Liver (tissue), 9 donors: ENCODE measurements around the gene CCNB3. TPM values are rescaled to one million over a fixed set of nuclear protein-coding genes. Genes with fewer than 3 reads are reported as not detected.

Experiments used
- DNase-seq: peaks from one replicate; pipeline ENCODE4 v3.0.0-alpha.2; 2017; ENCODE audit warnings: low spot score
- H3K27ac ChIP-seq, 2 donors: one replicate each; pipeline ENCODE4 v1.7.0; 2013; ENCODE audit warnings: inconsistent platforms in 2 of 2, low read length in 2 of 2, control low read depth in 1 of 2, low read depth in 1 of 2, mild to moderate bottlenecking in 1 of 2
- H3K27me3 ChIP-seq, 4 donors: one replicate each; pipeline versions ENCODE4 v1.6.1 to v1.7.0; 2013; ENCODE audit warnings: low read length in 3 of 4, inconsistent platforms in 1 of 4, mild to moderate bottlenecking in 1 of 4, moderate library complexity in 1 of 4; ENCODE audit not compliant: control insufficient read depth in 4 of 4, insufficient read depth in 4 of 4
- H3K36me3 ChIP-seq, 4 donors: one replicate each; pipeline versions ENCODE4 v1.6.1 to v1.7.0; 2013; ENCODE audit warnings: low read length in 3 of 4, mild to moderate bottlenecking in 3 of 4, low read depth in 1 of 4, moderate library complexity in 1 of 4; ENCODE audit not compliant: control insufficient read depth in 4 of 4, insufficient read depth in 3 of 4
- H3K4me1 ChIP-seq, 4 donors: one replicate each; pipeline versions ENCODE4 v1.6.1 to v1.7.0; 2013; ENCODE audit warnings: low read length in 3 of 4, mild to moderate bottlenecking in 3 of 4, moderate library complexity in 1 of 4; ENCODE audit not compliant: control insufficient read depth in 4 of 4, insufficient read depth in 4 of 4
- H3K4me3 ChIP-seq, 3 donors: one replicate each; pipeline versions ENCODE4 v1.6.1 to v1.7.0; 2013; ENCODE audit warnings: low read length in 3 of 3, control low read depth in 1 of 3, low read depth in 1 of 3, mild to moderate bottlenecking in 1 of 3
- H3K9ac ChIP-seq, 2 donors: one replicate each; pipeline ENCODE4 v1.7.0; 2013; ENCODE audit warnings: low read length in 2 of 2, mild to moderate bottlenecking in 2 of 2, moderate library complexity in 2 of 2, control low read depth in 1 of 2, low read depth in 1 of 2
- H3K9me3 ChIP-seq, 4 donors: one replicate each; pipeline versions ENCODE4 v1.6.1 to v1.7.0; 2013; ENCODE audit warnings: low read length in 3 of 4; ENCODE audit not compliant: control insufficient read depth in 4 of 4
- ATF3 ChIP-seq: IDR thresholded peaks from 2 replicates; pipeline ENCODE4 v1.6.1; 2016; ENCODE audit warnings: antibody characterized with exemption
- EGR1 ChIP-seq, 2 donors: IDR thresholded peaks; 2 replicates each; pipeline ENCODE4 v1.6.1; 2016 to 2018; ENCODE audit warnings: antibody characterized with exemption in 2 of 2, low read depth in 2 of 2
- FOXA1 ChIP-seq: IDR thresholded peaks from 2 replicates; pipeline ENCODE4 v1.6.1; 2016; ENCODE audit warnings: antibody characterized with exemption
- FOXA2 ChIP-seq: IDR thresholded peaks from 2 replicates; pipeline ENCODE4 v1.6.1; 2016; ENCODE audit warnings: antibody characterized with exemption
- GABPA ChIP-seq, 2 donors: IDR thresholded peaks in 1 of 2; conservative IDR thresholded peaks in 1 of 2; 2 replicates each; pipeline ENCODE4 v1.6.1; 2016; ENCODE audit warnings: antibody characterized with exemption in 2 of 2, mild to moderate bottlenecking in 1 of 2, moderate library complexity in 1 of 2
- HNF4A ChIP-seq, 2 donors: conservative IDR thresholded peaks; 2 replicates each; pipeline ENCODE4 v1.6.1; 2016; ENCODE audit warnings: antibody characterized with exemption in 2 of 2, mild to moderate bottlenecking in 2 of 2
- HNF4G ChIP-seq: IDR thresholded peaks from 2 replicates; pipeline ENCODE4 v1.6.1; 2016; ENCODE audit warnings: antibody characterized with exemption
- JUND ChIP-seq, 2 donors: IDR thresholded peaks; 2 replicates each; pipeline ENCODE4 v1.6.1; 2016; ENCODE audit warnings: antibody characterized with exemption in 2 of 2
- MAX ChIP-seq: IDR thresholded peaks from 2 replicates; pipeline ENCODE4 v1.6.1; 2016; ENCODE audit warnings: antibody characterized with exemption
- NR2F2 ChIP-seq: IDR thresholded peaks from 2 replicates; pipeline ENCODE4 v1.6.1; 2016; ENCODE audit warnings: antibody characterized with exemption
- RAD21 ChIP-seq, 2 donors: IDR thresholded peaks; 2 replicates each; pipeline ENCODE4 v1.6.1; 2016; ENCODE audit warnings: antibody characterized with exemption in 2 of 2, mild to moderate bottlenecking in 2 of 2
- RXRA ChIP-seq, 2 donors: IDR thresholded peaks; 2 replicates each; pipeline ENCODE4 v1.6.1; 2017 to 2018; ENCODE audit warnings: antibody characterized with exemption in 2 of 2, mild to moderate bottlenecking in 1 of 2
- SP1 ChIP-seq: IDR thresholded peaks from 2 replicates; pipeline ENCODE4 v1.6.1; 2018; ENCODE audit warnings: antibody characterized with exemption, mild to moderate bottlenecking
- TAF1 ChIP-seq: conservative IDR thresholded peaks from 2 replicates; pipeline ENCODE4 v1.6.1; 2016; ENCODE audit warnings: antibody characterized with exemption, mild to moderate bottlenecking
- YY1 ChIP-seq: IDR thresholded peaks from 2 replicates; pipeline ENCODE4 v1.6.1; 2016; ENCODE audit warnings: antibody characterized with exemption, mild to moderate bottlenecking
- WGBS: extraction: QIAGEN DNeasy Blood & Tissue Kit; methylation state at CpG from one replicate; pipeline ENCODE4 v1.1.7; 2013; 5-methylcytosine and 5-hydroxymethylcytosine counted together
- polyA plus RNA-seq, 2 donors: library from polyadenylated mRNA; stranded (reverse) in 1 of 2; unstranded in 1 of 2; fragments of 200-250 nt in 1 of 2; fragments of >200 nt in 1 of 2; fragmentation: Nextera tagmentation in 1 of 2; extraction: Ambion mirVana in 1 of 2; gene quantifications; one replicate each; pipeline versions ENCODE4 v1.2.1 to v1.2.3, GENCODE V29; 2013 to 2015
- total RNA-seq, 2 donors: library from RNA; depleted of rRNA; stranded (reverse); fragments of >200 nt; gene quantifications; one replicate each; pipeline ENCODE4 v1.2.3, GENCODE V29; 2014
- TF ChIP-seq, protein P1 (sequence below): IDR thresholded peaks from 2 replicates; pipeline ENCODE4 v1.6.1; 2016; ENCODE audit warnings: antibody characterized with exemption
- TF ChIP-seq, protein P2 (sequence below): IDR thresholded peaks from 2 replicates; pipeline ENCODE4 v1.6.1; 2016; ENCODE audit warnings: antibody characterized with exemption, mild to moderate bottlenecking
- TF ChIP-seq, protein P3 (sequence below): fragments of 150-350 bp; IDR thresholded peaks from 2 replicates; pipeline ENCODE4 v1.5.1; 2017; ENCODE audit warnings: improper control_type of control experiment, low read depth, low read length; ENCODE audit not compliant: missing input control
- donor health status: healthy.
- donor health status: healthy.
- donor health status: healthy.
- donor health status: healthy.
- donor health status: healthy.

CCNB3 gene
- total and polyA plus RNA-seq, 4 donors: 0.42 to 5.9 (median 0.49) TPM

GRCh38 chrX:50386520-50386919 is 182.0 kb downstream of the CCNB3 start:
- Histone ChIP-seq H3K4me1 (no peaks in the 10 kb centered on the region), H3K9me3 (no peaks in the 10 kb centered on the region), H3K27ac (no peak overlapping the region), H3K36me3 (no peaks in the 10 kb centered on the region), H3K4me3 (no peak overlapping the region), H3K27me3 (peaks cover 0 to 4% (median 0%) of the 10 kb centered on the region in 4 donors), H3K9ac (no peak overlapping the region)
- DNase-seq: no peak
- 89% methylated on average over 2 of the region's 2 CpGs for WGBS
- TF ChIP-seq TAF1 (no peak), YY1 (no peak), MAX (no peak), FOXA2 (no peak), HNF4G (no peak), FOXA1 (no peak), SP1 (no peak)
- TF ChIP-seq, protein P1, sequence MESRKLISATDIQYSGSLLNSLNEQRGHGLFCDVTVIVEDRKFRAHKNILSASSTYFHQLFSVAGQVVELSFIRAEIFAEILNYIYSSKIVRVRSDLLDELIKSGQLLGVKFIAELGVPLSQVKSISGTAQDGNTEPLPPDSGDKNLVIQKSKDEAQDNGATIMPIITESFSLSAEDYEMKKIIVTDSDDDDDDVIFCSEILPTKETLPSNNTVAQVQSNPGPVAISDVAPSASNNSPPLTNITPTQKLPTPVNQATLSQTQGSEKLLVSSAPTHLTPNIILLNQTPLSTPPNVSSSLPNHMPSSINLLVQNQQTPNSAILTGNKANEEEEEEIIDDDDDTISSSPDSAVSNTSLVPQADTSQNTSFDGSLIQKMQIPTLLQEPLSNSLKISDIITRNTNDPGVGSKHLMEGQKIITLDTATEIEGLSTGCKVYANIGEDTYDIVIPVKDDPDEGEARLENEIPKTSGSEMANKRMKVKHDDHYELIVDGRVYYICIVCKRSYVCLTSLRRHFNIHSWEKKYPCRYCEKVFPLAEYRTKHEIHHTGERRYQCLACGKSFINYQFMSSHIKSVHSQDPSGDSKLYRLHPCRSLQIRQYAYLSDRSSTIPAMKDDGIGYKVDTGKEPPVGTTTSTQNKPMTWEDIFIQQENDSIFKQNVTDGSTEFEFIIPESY: no peak
- TF ChIP-seq, protein P2, sequence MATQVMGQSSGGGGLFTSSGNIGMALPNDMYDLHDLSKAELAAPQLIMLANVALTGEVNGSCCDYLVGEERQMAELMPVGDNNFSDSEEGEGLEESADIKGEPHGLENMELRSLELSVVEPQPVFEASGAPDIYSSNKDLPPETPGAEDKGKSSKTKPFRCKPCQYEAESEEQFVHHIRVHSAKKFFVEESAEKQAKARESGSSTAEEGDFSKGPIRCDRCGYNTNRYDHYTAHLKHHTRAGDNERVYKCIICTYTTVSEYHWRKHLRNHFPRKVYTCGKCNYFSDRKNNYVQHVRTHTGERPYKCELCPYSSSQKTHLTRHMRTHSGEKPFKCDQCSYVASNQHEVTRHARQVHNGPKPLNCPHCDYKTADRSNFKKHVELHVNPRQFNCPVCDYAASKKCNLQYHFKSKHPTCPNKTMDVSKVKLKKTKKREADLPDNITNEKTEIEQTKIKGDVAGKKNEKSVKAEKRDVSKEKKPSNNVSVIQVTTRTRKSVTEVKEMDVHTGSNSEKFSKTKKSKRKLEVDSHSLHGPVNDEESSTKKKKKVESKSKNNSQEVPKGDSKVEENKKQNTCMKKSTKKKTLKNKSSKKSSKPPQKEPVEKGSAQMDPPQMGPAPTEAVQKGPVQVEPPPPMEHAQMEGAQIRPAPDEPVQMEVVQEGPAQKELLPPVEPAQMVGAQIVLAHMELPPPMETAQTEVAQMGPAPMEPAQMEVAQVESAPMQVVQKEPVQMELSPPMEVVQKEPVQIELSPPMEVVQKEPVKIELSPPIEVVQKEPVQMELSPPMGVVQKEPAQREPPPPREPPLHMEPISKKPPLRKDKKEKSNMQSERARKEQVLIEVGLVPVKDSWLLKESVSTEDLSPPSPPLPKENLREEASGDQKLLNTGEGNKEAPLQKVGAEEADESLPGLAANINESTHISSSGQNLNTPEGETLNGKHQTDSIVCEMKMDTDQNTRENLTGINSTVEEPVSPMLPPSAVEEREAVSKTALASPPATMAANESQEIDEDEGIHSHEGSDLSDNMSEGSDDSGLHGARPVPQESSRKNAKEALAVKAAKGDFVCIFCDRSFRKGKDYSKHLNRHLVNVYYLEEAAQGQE: no peak

DNA sequence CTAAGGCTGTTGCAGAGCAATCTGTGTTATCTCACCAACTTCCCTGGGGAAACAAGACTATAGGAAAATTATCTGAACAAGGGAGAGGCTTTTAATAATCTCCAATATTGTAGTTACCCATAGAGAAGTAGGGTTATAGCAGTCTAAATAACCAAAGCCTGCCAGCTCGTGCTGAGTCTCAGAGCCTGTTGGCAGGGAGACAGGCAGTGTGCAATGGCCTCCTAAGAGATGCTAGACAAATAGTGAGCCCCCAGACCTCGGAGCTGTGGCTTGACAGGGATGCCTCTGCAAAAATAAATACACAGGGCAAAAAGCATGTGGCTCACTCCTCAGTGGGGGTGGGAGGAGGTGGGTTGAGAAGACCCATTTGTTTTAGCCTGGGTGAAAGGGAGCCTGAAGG is 189.3 kb downstream of the CCNB3 start:
- no peak for DNase-seq

More for the DNA sequence above, 189.3 kb downstream of the CCNB3 start:
- H3K4me1 ChIP-seq: no peaks in the 10 kb centered on the region
- H3K4me3 ChIP-seq: no peak overlapping the region
- H3K9me3 ChIP-seq: no peaks in the 10 kb centered on the region
- H3K9ac ChIP-seq: no peak overlapping the region
- WGBS: 45% methylated on average over 2 of the region's 2 CpGs
- H3K27me3 ChIP-seq: peaks cover 0 to 7% (median 2%) of the 10 kb centered on the region in 4 donors
- no peaks in the 10 kb centered on the region for H3K36me3 ChIP-seq
- no peak for TF ChIP-seq SP1
- TF ChIP-seq JUND (IDR thresholded peaks at IDR 0.05): no peak
- no peak for TF ChIP-seq HNF4G
- no peak for TF ChIP-seq TAF1
- TF ChIP-seq FOXA1: no peak
- no peak for TF ChIP-seq GABPA (IDR thresholded peaks at IDR 0.05 in 1 of 2, conservative IDR thresholded peaks at IDR 0.05 in 1 of 2)
- TF ChIP-seq HNF4A (conservative IDR thresholded peaks at IDR 0.05): no peak
- TF ChIP-seq RAD21 (IDR thresholded peaks at IDR 0.05): no peak
- TF ChIP-seq, protein P2: no peak
- no peak for TF ChIP-seq FOXA2
- TF ChIP-seq MAX: no peak
- no peak for TF ChIP-seq NR2F2
- TF ChIP-seq RXRA (IDR thresholded peaks at IDR 0.05): no peak
- no peak for TF ChIP-seq ATF3
- TF ChIP-seq EGR1 (IDR thresholded peaks at IDR 0.05; ENCODE audit: low read depth in 2 of 2): no peak
- TF ChIP-seq, protein P1: no peak
- no peak for TF ChIP-seq YY1
- TF ChIP-seq, protein P3, sequence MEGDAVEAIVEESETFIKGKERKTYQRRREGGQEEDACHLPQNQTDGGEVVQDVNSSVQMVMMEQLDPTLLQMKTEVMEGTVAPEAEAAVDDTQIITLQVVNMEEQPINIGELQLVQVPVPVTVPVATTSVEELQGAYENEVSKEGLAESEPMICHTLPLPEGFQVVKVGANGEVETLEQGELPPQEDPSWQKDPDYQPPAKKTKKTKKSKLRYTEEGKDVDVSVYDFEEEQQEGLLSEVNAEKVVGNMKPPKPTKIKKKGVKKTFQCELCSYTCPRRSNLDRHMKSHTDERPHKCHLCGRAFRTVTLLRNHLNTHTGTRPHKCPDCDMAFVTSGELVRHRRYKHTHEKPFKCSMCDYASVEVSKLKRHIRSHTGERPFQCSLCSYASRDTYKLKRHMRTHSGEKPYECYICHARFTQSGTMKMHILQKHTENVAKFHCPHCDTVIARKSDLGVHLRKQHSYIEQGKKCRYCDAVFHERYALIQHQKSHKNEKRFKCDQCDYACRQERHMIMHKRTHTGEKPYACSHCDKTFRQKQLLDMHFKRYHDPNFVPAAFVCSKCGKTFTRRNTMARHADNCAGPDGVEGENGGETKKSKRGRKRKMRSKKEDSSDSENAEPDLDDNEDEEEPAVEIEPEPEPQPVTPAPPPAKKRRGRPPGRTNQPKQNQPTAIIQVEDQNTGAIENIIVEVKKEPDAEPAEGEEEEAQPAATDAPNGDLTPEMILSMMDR: no peak
- H3K27ac ChIP-seq: no peak overlapping the region
